SK-N-SH (cell line): Measurements from ENCODE around the gene GCNT2.

ENCODE experiments used
- ELF1 ChIP-seq: IDR thresholded peaks from 2 replicates; pipeline ENCODE4 v1.4.0; 2012
- EP300 ChIP-seq, 2 experiments: IDR thresholded peaks; 2 replicates each; pipeline versions ENCODE4 v1.4.0 to v1.6.1; 2012; ENCODE audit warnings: borderline replicate concordance in 1 of 2, low read depth in 1 of 2, low read length in 1 of 2
- EZH2phosphoT487 ChIP-seq: fragments of 200-600 bp; sonication (generic); IDR thresholded peaks from 2 replicates; pipeline ENCODE4 v1.6.1; 2017; ENCODE audit warnings: low read depth, mixed run types, mild to moderate bottlenecking, antibody characterized with exemption, moderate library complexity, borderline replicate concordance
- JUND ChIP-seq: IDR thresholded peaks from 2 replicates; pipeline ENCODE4 v1.4.0; 2012
- NRF1 ChIP-seq: IDR thresholded peaks from 2 replicates; pipeline ENCODE4 v1.6.1; 2012; ENCODE audit warnings: low read depth, mild to moderate bottlenecking, low read length
- POLR2AphosphoS5 ChIP-seq: IDR thresholded peaks from 2 replicates; pipeline ENCODE4 v1.6.1; 2012; ENCODE audit warnings: low read depth, low read length
- SIN3A ChIP-seq: IDR thresholded peaks from 2 replicates; pipeline ENCODE4 v1.6.1; 2012; ENCODE audit warnings: low read depth, mild to moderate bottlenecking, low read length, moderate library complexity, borderline replicate concordance
- TF ChIP-seq, protein P1 (sequence below): fragments of 150-350 bp; IDR thresholded peaks from 2 replicates; pipeline ENCODE4 v1.6.1; 2017; ENCODE audit warnings: antibody characterized with exemption, low read length, low read depth, borderline replicate concordance
- TF ChIP-seq, protein P2 (sequence below): fragments of 200-600 bp; sonication (generic); IDR thresholded peaks from 2 replicates; pipeline ENCODE4 v1.6.1; 2017; ENCODE audit warnings: antibody characterized with exemption, mild to moderate bottlenecking, moderate library complexity

DNA sequence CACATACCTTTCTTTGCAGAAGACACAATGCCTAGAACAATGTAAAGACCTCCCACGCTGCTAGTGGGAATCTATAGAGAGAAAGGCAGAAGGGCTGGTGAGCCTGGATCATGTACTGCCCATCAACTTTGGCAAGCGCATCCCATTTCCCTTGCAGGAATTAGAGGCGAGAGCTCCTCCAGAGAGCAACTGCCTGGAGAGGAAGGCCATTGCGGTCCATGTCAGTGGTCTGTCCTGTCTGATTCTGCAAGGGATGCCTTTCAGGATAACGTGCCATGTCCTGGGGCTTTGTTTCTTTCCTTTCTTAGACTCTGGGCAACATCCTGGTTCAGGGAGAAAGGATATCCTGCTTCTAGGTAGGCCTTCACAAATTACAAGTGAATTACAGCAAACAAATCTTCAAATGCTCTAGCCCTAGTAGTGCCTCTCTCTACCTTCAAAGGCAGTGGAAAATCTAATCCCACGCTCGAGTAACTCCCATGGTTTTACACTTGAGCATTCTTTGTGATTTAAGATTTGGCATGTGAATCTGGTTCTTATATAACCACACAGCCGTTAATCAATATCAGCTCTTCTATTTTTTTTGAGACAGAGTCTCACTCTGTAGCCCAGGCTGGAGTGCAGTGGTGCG lies 38.5 kb downstream of the GCNT2 start:
- TF ChIP-seq EP300 (IDR thresholded peaks at IDR 0.05; ENCODE audit: borderline replicate concordance in 1 of 2, low read depth in 1 of 2, low read length in 1 of 2), result no peak
- no peak for TF ChIP-seq ELF1
- TF ChIP-seq, protein P1, sequence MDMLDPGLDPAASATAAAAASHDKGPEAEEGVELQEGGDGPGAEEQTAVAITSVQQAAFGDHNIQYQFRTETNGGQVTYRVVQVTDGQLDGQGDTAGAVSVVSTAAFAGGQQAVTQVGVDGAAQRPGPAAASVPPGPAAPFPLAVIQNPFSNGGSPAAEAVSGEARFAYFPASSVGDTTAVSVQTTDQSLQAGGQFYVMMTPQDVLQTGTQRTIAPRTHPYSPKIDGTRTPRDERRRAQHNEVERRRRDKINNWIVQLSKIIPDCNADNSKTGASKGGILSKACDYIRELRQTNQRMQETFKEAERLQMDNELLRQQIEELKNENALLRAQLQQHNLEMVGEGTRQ, result no peak
- TF ChIP-seq EZH2phosphoT487, result no peak
- no peak for TF ChIP-seq JUND
- TF ChIP-seq, protein P2, sequence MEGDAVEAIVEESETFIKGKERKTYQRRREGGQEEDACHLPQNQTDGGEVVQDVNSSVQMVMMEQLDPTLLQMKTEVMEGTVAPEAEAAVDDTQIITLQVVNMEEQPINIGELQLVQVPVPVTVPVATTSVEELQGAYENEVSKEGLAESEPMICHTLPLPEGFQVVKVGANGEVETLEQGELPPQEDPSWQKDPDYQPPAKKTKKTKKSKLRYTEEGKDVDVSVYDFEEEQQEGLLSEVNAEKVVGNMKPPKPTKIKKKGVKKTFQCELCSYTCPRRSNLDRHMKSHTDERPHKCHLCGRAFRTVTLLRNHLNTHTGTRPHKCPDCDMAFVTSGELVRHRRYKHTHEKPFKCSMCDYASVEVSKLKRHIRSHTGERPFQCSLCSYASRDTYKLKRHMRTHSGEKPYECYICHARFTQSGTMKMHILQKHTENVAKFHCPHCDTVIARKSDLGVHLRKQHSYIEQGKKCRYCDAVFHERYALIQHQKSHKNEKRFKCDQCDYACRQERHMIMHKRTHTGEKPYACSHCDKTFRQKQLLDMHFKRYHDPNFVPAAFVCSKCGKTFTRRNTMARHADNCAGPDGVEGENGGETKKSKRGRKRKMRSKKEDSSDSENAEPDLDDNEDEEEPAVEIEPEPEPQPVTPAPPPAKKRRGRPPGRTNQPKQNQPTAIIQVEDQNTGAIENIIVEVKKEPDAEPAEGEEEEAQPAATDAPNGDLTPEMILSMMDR, result no peak
- TF ChIP-seq POLR2AphosphoS5, result no peak
- no peak for TF ChIP-seq SIN3A
- no peak for TF ChIP-seq NRF1
